OCI-LY1 (cell line): ENCODE data around the gene ICOSLG.

Source experiments
- H2AFZ ChIP-seq: fragments of 200-600 bp; sonication (generic), shearing (Covaris generic); 2 replicates; pipeline ENCODE4 v1.6.0; 2014; ENCODE audit warnings: antibody characterized with exemption, mild to moderate bottlenecking, low read length
- H3F3A ChIP-seq: fragments of 200-600 bp; sonication (generic), shearing (Covaris generic); 2 replicates; pipeline ENCODE4 v1.6.0; 2014; ENCODE audit warnings: mild to moderate bottlenecking, antibody characterized with exemption, low read length, moderate library complexity; ENCODE audit not compliant: insufficient read depth
- H3K27ac ChIP-seq: fragments of 200-600 bp; sonication (generic); 2 replicates; pipeline ENCODE4 v1.5.1; 2014; ENCODE audit warnings: low read length, mixed run types, mild to moderate bottlenecking, low read depth; ENCODE audit not compliant: poor library complexity, severe bottlenecking
- H3K27me3 ChIP-seq: fragments of 200-600 bp; sonication (generic); 2 replicates; pipeline ENCODE4 v1.6.0; 2014; ENCODE audit warnings: antibody characterized with exemption, mild to moderate bottlenecking, low read length, moderate library complexity; ENCODE audit not compliant: insufficient read depth
- H3K36me3 ChIP-seq: fragments of 200-600 bp; sonication (generic); 2 replicates; pipeline ENCODE4 v1.6.1; 2014; ENCODE audit warnings: mild to moderate bottlenecking, antibody characterized with exemption, low read length, moderate library complexity, mixed read lengths; ENCODE audit not compliant: insufficient read depth
- H3K4me1 ChIP-seq: fragments of 200-600 bp; sonication (generic); 2 replicates; pipeline ENCODE4 v1.5.1; 2014; ENCODE audit warnings: mild to moderate bottlenecking, low read length, moderate library complexity; ENCODE audit not compliant: insufficient read depth, severe bottlenecking
- H3K4me2 ChIP-seq: fragments of 200-600 bp; sonication (generic), shearing (Covaris generic); 2 replicates; pipeline ENCODE4 v1.6.1; 2014; ENCODE audit warnings: low read length
- H3K4me3 ChIP-seq: fragments of 200-600 bp; sonication (generic); 2 replicates; pipeline ENCODE4 v1.5.1; 2014; ENCODE audit warnings: low read length, low read depth, mild to moderate bottlenecking, mixed read lengths; ENCODE audit not compliant: poor library complexity, severe bottlenecking
- H3K79me2 ChIP-seq: fragments of 200-600 bp; shearing (Covaris generic); 2 replicates; pipeline ENCODE4 v1.6.1; 2016; ENCODE audit warnings: mixed run types, low read length, mixed read lengths; ENCODE audit not compliant: insufficient read depth
- H3K9ac ChIP-seq: fragments of 200-600 bp; sonication (generic), shearing (Covaris generic); 2 replicates; pipeline ENCODE4 v1.6.1; 2014; ENCODE audit warnings: mild to moderate bottlenecking, low read length, mixed read lengths
- H3K9me2 ChIP-seq: fragments of 200-600 bp; sonication (generic), shearing (Covaris generic); 2 replicates; pipeline ENCODE4 v1.6.1; 2014; ENCODE audit warnings: low read depth, mild to moderate bottlenecking, low read length, mixed read lengths
- H3K9me3 ChIP-seq: fragments of 200-600 bp; shearing (Covaris generic); 2 replicates; pipeline ENCODE4 v1.6.1; 2014; ENCODE audit warnings: low read length, mixed read lengths
- H4K20me1 ChIP-seq: fragments of 200-600 bp; sonication (generic), shearing (Covaris generic); 2 replicates; pipeline ENCODE4 v1.6.0; 2016; ENCODE audit warnings: mild to moderate bottlenecking, low read length; ENCODE audit not compliant: insufficient read depth
- EZH2 ChIP-seq: fragments of 200-600 bp; sonication (generic), shearing (Covaris generic); IDR thresholded peaks from 2 replicates; pipeline ENCODE4 v1.8.0; 2017; ENCODE audit warnings: borderline replicate concordance, mixed run types, mild to moderate bottlenecking, antibody characterized with exemption, low read length, moderate library complexity, mixed read lengths
- TF ChIP-seq, protein P1 (sequence below): fragments of 200-600 bp; sonication (generic), shearing (Covaris generic); IDR thresholded peaks from 2 replicates; pipeline ENCODE4 v1.5.1; 2017; ENCODE audit warnings: mild to moderate bottlenecking, antibody characterized with exemption, low read length, moderate library complexity, mixed read lengths

The ICOSLG gene

DNA sequence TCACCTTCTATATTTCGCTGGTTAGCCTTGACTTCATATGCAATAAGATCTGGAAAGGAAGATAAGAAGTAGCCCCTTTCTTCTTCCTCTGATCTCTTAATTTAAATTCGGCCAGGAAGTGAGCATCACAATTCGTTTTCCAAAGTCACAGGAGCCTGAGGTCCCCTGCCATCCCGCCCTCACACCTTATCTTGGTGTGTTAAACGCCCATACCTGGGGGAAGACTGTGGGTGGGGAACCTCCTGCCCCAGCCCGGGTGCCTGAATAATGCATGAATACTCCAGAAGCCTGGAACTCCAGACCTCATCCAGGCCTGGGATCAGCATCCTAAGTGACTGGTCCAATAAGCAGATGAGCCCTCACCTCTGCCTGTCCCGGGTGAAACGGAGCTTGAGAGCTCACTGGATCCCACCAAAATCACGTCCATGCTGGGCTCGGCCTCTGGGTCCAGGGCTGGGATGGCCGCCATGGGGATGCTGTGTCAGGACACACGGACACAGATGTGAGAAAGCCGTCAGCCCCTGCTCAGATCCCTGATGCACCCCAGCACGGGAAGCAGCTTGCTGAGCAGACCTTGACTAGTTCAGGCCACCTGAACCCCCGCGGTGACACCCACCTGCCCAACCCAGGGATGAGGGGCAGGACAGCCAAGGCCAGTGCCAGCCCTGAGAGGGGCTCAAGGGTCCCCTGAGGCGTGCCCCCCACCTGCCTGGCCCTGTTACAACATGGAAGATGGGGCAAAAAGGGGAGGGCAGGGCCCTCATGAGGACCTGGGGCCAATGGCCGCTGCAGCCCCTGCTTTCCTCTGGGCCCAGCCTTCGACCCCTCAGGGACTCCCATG, 20.3 kb upstream of the ICOSLG start:
- Histone ChIP-seq H3K4me3 (no peak overlapping the region), H3K4me2 (no peak overlapping the region), H3K9me2 (no peaks in the 10 kb centered on the region), H3K27me3 (peaks cover 10% of the 10 kb centered on the region), H3K79me2 (no peaks in the 10 kb centered on the region), H3K27ac (no peak overlapping the region), H3K9ac (no peak overlapping the region), H2AFZ (no peak overlapping the region), H3F3A (no peaks in the 10 kb centered on the region), H4K20me1 (no peaks in the 10 kb centered on the region), H3K9me3 (no peaks in the 10 kb centered on the region), H3K4me1 (no peaks in the 10 kb centered on the region), H3K36me3 (no peaks in the 10 kb centered on the region)
- TF ChIP-seq, protein P1, sequence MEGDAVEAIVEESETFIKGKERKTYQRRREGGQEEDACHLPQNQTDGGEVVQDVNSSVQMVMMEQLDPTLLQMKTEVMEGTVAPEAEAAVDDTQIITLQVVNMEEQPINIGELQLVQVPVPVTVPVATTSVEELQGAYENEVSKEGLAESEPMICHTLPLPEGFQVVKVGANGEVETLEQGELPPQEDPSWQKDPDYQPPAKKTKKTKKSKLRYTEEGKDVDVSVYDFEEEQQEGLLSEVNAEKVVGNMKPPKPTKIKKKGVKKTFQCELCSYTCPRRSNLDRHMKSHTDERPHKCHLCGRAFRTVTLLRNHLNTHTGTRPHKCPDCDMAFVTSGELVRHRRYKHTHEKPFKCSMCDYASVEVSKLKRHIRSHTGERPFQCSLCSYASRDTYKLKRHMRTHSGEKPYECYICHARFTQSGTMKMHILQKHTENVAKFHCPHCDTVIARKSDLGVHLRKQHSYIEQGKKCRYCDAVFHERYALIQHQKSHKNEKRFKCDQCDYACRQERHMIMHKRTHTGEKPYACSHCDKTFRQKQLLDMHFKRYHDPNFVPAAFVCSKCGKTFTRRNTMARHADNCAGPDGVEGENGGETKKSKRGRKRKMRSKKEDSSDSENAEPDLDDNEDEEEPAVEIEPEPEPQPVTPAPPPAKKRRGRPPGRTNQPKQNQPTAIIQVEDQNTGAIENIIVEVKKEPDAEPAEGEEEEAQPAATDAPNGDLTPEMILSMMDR: no peak
- TF ChIP-seq EZH2: no peak

DNA sequence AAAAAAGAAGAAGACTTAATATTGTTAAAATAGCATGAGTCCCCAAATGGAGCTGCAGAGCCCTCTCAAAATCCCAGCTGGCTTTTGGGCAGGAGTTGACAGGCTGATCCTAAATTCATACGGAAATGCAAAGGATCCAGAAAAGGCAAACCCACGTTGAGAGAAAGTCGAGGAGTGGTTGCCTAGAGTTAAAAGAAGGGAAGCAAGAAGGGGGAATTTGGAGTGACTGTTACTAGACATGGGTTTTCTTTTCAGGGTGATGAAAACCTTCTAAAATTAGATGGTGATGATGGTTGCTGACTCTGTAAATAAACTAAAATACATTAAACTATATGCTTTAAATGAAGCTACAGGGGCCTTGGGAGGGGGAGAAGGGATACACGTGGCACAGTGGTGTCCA, 19.3 kb upstream of the ICOSLG start:
- H3K27me3 ChIP-seq: peaks cover 17% of the 10 kb centered on the region
- no peaks in the 10 kb centered on the region for H4K20me1 ChIP-seq
- no peaks in the 10 kb centered on the region for H3K9me3 ChIP-seq
- no peak overlapping the region for H3K9ac ChIP-seq
- no peaks in the 10 kb centered on the region for H3K9me2 ChIP-seq
- no peaks in the 10 kb centered on the region for H3K79me2 ChIP-seq
- H3K27ac ChIP-seq: no peak overlapping the region
- H3K4me1 ChIP-seq: no peaks in the 10 kb centered on the region
- H3K36me3 ChIP-seq: no peaks in the 10 kb centered on the region
- H3F3A ChIP-seq: no peaks in the 10 kb centered on the region
- TF ChIP-seq, protein P1: no peak
- no peak overlapping the region for H2AFZ ChIP-seq
- no peak overlapping the region for H3K4me2 ChIP-seq
- H3K4me3 ChIP-seq: no peak overlapping the region

DNA sequence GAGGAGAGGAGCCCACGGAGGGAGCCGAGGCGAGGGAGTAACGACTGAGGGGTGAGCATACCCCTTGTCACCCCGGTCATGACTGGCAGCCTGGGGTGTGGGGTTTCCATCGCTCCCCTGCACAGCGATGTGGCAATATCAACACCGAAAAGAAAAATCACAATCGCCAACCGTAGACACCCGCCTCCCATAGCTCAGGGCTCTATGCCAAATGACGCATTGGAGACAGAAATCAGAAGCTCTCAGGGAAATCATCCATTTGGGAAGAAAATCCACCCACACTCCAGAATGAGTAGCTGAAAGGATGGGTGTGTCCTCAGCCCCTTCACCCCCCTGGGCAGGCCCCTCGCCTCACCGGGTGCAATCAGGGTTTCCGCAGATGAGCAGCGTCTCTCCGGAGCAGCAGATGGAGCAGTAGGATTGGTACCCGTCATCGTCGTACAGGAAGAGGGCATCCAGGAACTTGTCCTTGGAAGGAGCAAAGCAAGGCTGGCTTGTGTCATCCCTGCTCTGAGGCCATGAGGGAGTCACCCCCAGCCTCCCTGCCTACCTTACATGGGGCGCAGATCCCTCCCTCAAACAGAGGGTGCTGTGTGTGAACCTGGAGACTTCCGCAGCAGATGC, 18.5 kb upstream of the ICOSLG start:
- Histone ChIP-seq H3K9me2 (no peaks in the 10 kb centered on the region), H3K27me3 (peaks cover 17% of the 10 kb centered on the region), H3K4me3 (no peak overlapping the region), H3K36me3 (no peaks in the 10 kb centered on the region), H3K4me1 (no peaks in the 10 kb centered on the region), H3F3A (no peaks in the 10 kb centered on the region), H3K9ac (no peak overlapping the region), H3K79me2 (no peaks in the 10 kb centered on the region), H2AFZ (no peak overlapping the region), H3K9me3 (no peaks in the 10 kb centered on the region), H4K20me1 (no peaks in the 10 kb centered on the region), H3K4me2 (no peak overlapping the region), H3K27ac (no peak overlapping the region)
- TF ChIP-seq EZH2: no peak
- TF ChIP-seq, protein P1: no peak
